ENCODE data around the gene IFNL4.
"Not testable (repeated sequence)": the region's sequence is repeated elsewhere in the genome, so short reads cannot be mapped to it uniquely, and the experiment has no call there.

IFNL4 gene

GRCh38 chr19:39270036-39270871, 21.6 kb upstream of the IFNL4 start:
- H3K36me3 ChIP-seq (ENCODE audit: low read depth), result no peaks in the 10 kb centered on the region
- no peak for TF ChIP-seq CTCF (IDR thresholded peaks at IDR 0.05; ENCODE audit: poor library complexity, severe bottlenecking)
- no peak for DNase-seq (ENCODE audit: low spot score)

GRCh38 chr19:39269369-39269768, 20.7 kb upstream of the IFNL4 start:
- not testable (repeated sequence) for H3K9me3 ChIP-seq (ENCODE audit: severe bottlenecking); H3K36me3 ChIP-seq (ENCODE audit: low read depth); H3K4me1 ChIP-seq (ENCODE audit: insufficient read depth, poor library complexity, severe bottlenecking); H3K27ac ChIP-seq (ENCODE audit: poor library complexity, severe bottlenecking); DNase-seq (ENCODE audit: low spot score); H3K4me3 ChIP-seq (ENCODE audit: severe bottlenecking); ATAC-seq (ENCODE audit: low read depth)
- peaks cover 14% of the 10 kb centered on the region for H3K27me3 ChIP-seq (ENCODE audit: insufficient read depth, poor library complexity, severe bottlenecking)

More at GRCh38 chr19:39270036-39270871, 21.6 kb upstream of the IFNL4 start:
- Histone ChIP-seq H3K27ac (ENCODE audit: poor library complexity, severe bottlenecking) (no peak overlapping the region), H3K9me3 (ENCODE audit: severe bottlenecking) (no peaks in the 10 kb centered on the region), H3K4me1 (ENCODE audit: insufficient read depth, poor library complexity, severe bottlenecking) (no peaks in the 10 kb centered on the region), H3K4me3 (ENCODE audit: severe bottlenecking) (no peak overlapping the region), H3K27me3 (ENCODE audit: insufficient read depth, poor library complexity, severe bottlenecking) (peaks cover 5% of the 10 kb centered on the region)
- no peak for ATAC-seq (ENCODE audit: low read depth)

- peaks cover 21% of the 10 kb centered on the region for H3K27me3 ChIP-seq (ENCODE audit: insufficient read depth, poor library complexity, severe bottlenecking)
- H3K4me3 ChIP-seq (ENCODE audit: severe bottlenecking); H3K36me3 ChIP-seq (ENCODE audit: low read depth); H3K9me3 ChIP-seq (ENCODE audit: severe bottlenecking); ATAC-seq (ENCODE audit: low read depth); DNase-seq (ENCODE audit: low spot score); H3K4me1 ChIP-seq (ENCODE audit: insufficient read depth, poor library complexity, severe bottlenecking); H3K27ac ChIP-seq (ENCODE audit: poor library complexity, severe bottlenecking): not testable (repeated sequence)
Observed at GRCh38 chr19:39268531-39269223, 20.0 kb upstream of the IFNL4 start.

- not testable (repeated sequence) for H3K36me3 ChIP-seq (ENCODE audit: low read depth); H3K9me3 ChIP-seq (ENCODE audit: severe bottlenecking); DNase-seq (ENCODE audit: low spot score); H3K27ac ChIP-seq (ENCODE audit: poor library complexity, severe bottlenecking); H3K4me1 ChIP-seq (ENCODE audit: insufficient read depth, poor library complexity, severe bottlenecking); H3K4me3 ChIP-seq (ENCODE audit: severe bottlenecking)
- ATAC-seq (ENCODE audit: low read depth), result peak; percentile 80
- H3K27me3 ChIP-seq (ENCODE audit: insufficient read depth, poor library complexity, severe bottlenecking), result peaks cover 25% of the 10 kb centered on the region
Observed at GRCh38 chr19:39268085-39268484, 19.4 kb upstream of the IFNL4 start, which contains the start of gene IFNL2. TSS of gene IFNL2 (plus strand) at chr19:39268396. CDS start at chr19:39268569, 173 bp downstream.

- Histone ChIP-seq H3K36me3 (ENCODE audit: low read depth) (no peaks in the 10 kb centered on the region), H3K4me3 (ENCODE audit: severe bottlenecking) (no peak overlapping the region), H3K9me3 (ENCODE audit: severe bottlenecking) (no peaks in the 10 kb centered on the region), H3K4me1 (ENCODE audit: insufficient read depth, poor library complexity, severe bottlenecking) (no peaks in the 10 kb centered on the region), H3K27me3 (ENCODE audit: insufficient read depth, poor library complexity, severe bottlenecking) (peaks cover 37% of the 10 kb centered on the region), H3K27ac (ENCODE audit: poor library complexity, severe bottlenecking) (no peak overlapping the region)
- no peak for TF ChIP-seq CTCF (IDR thresholded peaks at IDR 0.05; ENCODE audit: poor library complexity, severe bottlenecking)
- DNase-seq (ENCODE audit: low spot score) (peak; percentile 63), ATAC-seq (ENCODE audit: low read depth) (no peak)
Observed at GRCh38 chr19:39265321-39265916, 16.8 kb upstream of the IFNL4 start.

Data from RWPE2 (cell line).